GM04503 (cell line): ENCODE measurements around the gene WDR27.
"Not testable (repeated sequence)": the region's sequence is repeated elsewhere in the genome, so short reads cannot be mapped to it uniquely, and the experiment has no call there.

Experiments used
- DNase-seq: peaks from one replicate; pipeline ENCODE4 v3.0.0-alpha.2; 2012; ENCODE audit warnings: low read depth

WDR27 gene

DNA sequence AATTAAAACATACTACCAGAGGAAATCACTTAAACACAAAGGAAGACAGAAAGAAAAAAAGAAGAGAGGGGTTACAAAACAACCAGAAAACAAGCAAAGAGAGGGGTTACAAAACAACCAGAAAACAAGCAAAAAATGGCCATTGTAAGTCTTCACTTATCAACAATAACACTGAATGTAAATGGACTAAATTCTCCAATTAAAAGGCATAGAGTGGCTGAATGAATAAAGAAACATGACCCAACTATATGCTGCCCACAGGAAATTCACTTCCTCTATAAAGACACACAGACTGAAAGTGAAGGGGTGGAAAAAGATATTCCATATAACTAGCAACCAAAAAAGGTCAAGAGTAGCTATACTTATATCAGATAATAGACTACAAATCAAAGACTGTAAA lies 180.0 kb downstream of the WDR27 start:
- no peak for DNase-seq

DNA sequence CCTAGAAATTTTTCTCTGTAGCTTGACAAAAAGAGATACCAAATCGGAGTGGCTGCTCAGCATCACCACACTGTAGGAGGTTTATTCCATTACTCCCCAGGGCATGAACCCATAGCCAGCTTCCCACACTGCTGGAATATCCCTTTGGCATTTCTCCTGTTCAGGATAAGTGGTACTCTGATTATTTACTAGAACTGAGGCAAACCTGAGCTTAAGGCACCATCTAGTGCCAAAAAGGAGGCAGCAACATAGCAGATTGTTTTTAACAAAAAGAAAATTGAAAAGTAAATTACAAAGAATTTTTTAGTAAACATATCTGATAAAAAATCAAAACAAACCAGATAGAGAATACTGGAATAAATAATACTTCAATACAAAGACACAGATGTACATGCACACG lies 181.7 kb downstream of the WDR27 start:
- DNase-seq = no peak

DNA sequence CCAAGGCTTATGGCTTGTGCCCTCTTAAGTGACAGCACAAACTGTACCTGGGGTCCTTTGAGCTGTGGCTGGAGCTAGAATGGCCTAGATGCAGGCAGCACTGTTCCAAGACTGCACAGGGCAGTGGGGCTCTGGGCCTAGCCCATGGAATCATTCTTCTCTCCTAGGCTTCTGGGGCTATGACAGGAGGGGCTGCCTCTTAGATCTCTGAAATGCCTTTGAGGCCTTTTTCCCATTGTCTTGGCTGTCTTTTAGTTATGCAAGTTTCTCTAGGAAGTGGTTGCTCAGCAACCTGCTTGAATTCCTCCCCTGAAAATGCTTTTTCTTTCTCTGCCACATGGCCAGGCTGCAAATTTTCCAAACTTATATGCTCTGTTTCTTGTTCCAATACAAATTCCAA lies 183.4 kb downstream of the WDR27 start:
- no peak for DNase-seq

DNA sequence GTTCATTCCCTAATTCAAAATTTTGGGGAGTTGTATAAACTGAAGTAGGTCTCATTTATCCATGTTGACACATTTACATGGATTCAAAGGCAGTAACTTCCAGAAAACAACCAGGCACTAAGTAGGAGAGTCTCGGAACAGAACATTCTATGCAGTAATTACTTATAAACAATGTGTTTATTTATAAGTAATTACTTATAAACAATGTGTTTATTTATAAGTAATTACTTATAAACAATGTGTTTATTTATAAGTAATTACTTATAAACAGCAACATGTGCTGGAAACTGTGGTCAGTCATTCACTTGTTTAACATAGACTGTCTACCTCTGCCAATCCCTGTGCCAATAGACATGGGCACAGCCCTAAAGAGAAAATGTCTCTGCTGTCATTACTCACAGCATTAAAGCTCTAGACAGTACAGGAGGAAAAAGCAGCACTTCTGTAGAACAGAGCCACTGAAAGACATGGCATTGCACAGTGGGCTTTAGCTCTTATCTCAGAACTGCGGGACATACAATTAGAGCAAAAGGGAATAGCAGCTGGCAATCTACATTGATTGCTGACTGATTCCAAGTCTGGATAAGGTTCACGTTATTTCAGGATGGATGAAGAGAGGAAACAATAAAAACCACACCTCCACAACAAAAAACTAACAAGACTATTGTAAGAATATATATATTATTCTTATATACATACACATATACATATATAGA lies 188.2 kb downstream of the WDR27 start:
- DNase-seq = no peak

DNA sequence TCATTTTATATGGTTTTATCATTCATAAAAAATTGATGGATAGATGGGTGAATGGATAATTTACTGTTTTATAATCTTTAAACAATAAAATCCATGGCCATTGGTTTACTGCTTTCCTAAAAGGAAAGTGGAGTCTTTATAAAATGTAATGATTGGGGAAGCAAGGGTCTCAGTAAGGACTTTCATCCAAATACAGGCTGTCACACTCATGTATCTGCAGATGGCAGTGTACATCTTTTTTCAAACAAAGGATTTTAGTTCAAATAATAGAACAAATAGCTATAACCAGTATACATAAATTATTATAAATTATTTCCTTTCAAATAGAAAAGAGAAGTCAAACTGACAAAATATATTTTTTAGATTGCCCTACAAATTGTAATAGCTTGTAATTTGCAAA lies 190.0 kb downstream of the WDR27 start:
- not testable (repeated sequence) for DNase-seq

DNA sequence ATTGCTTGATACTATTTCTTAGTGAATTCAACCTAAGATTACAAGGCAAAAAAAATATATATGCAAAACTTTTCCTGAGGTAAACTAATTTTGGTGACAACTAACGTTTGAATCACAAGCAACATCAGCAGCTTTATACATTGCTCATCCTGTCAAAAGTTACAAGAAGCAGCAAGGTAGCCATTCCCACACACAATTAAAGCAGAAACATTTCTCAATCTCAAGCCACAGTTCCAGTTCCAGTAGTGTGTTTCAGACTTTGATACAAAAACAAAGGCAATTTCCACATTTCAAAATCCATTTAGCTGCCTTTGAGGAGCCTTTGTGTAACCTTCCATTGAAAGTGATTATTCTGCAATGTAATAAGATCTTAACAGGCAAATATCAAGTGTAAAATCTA lies 191.0 kb downstream of the WDR27 start:
- DNase-seq = no peak

DNA sequence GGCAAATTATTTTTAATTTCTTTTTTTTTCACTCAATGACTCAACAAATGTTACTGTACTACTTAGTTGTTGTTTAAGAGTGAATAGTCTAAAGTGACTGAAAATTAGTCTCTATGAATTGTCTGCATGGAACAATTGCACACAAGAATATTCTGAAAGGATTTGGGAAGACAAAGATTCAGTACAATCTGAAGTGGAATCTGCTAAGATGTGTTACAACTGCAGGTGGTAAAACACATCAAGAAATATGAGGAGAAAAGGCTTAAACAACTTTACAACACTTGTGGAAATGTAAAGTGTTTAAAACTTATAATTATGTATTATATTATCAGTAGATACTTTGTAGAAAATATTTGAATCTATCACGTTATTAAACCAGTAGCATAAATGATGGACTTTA lies 193.4 kb downstream of the WDR27 start:
- DNase-seq = no peak

DNA sequence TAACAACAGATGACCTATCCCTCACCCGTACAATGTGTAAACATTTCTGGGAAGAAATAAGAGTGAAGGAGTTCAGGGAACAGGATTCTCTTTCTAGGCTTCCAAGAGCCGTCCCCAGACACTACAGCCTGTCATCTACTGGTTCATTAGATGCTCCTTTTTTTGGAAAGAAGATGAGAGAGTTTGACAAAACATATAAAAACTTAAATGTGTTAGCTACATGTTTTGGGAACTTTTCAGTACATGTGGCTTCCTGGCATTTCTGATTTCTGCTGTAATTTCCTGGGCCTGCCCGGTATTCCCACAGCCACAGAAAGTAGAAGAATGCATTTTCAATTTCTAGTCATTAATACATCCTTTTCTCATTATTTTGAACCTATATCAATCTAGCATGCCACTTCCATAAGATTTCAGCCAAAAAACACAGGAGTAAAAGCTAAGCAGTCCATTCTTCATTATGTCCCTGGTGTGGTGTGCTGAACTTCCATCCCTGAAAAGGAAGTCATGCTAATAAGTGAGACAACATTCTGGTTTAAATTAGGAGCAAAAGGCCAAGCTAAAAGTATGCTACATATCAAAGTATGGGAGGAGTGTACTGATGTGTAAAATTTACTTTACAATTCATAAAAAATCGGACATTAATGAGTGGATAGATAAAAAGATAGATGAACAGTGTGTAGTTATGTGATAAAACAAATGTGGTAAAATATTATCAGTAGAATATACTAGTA lies 198.2 kb downstream of the WDR27 start:
- DNase-seq = no peak

DNA sequence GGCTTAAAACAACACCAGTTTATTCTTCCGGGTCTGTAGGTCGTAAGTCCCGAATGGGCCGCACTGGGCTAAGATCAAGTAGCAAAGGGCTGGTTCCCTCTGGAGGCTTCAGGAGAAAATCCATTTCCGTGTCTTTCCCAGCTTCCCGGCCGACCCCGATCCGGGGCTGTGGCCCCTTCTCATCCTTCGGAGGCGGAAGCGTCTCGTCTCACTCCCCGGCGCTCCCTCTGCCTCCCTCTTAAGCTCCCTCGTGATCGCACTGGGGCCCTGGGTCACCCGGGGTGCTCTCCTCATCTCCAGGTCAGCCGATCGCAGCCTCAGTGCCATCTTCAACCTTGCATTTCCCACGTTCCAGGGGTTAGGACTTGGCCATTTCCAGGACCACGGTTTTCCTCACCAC lies 199.4 kb downstream of the WDR27 start:
- DNase-seq = no peak

DNA sequence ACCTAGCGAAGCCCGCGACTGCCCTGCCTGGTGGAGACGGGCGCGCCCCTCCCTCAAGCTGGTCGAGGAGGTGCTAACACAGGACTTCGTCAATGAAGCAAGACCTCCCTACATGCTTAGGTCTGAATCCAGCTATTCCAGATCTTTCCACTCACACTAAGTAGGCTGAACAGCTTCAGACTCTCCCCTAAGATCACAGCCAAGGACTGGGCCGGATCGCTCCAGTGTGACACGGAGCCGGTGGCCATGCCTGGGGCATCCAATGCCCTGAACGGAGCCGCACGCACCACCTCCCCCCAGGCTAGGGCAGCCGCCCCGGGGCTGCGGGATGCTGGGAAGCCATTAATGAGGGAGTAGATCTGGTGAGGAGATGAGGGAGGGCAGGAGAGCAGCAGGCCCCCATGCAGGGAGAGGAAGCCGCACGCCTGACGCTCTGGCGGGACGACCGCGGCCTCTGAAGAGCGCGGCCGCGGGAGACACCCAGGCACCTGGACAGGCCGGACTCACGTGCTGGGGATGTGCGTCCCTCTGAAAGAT lies 200.0 kb downstream of the WDR27 start:
- no peak for DNase-seq

DNA sequence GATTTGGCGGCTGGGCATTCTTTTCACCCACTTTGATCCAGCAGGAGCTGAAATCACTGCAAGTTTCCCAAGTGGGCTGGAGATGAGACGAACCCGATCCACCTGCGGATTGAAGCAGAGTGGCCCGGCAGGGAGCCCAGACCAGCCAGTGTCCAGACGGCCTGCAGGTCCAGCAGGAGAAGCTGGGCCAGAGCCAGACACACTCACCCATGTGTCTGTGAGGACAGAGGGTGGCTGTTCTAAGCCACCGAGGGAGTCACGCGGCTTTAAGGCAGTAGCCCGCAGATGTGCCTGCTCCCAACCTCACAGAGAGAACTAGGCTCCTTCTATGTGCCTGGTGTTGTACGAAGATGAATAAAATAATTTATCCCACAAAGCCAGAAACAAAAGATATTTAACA lies 200.7 kb downstream of the WDR27 start:
- DNase-seq = no peak

DNA sequence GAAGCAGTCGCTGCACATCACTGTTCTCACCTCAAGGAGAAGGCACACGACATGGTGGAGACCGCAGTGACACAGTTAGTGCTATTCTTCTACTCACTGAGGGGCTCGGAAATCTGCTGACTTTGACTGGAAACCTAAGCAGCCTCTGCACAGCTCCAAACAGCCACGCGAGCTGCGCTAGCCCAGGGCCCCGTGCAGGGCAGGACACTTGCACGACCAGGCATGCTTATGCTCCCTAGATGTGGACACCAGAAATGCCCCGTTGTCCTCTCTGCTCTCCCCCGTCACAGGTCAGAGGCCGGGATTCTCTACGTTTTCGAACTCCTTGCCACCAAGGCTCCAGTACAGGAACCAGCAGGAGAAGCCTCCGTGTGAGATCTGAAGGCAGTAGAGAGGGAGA lies 201.1 kb downstream of the WDR27 start:
- DNase-seq = no peak

DNA sequence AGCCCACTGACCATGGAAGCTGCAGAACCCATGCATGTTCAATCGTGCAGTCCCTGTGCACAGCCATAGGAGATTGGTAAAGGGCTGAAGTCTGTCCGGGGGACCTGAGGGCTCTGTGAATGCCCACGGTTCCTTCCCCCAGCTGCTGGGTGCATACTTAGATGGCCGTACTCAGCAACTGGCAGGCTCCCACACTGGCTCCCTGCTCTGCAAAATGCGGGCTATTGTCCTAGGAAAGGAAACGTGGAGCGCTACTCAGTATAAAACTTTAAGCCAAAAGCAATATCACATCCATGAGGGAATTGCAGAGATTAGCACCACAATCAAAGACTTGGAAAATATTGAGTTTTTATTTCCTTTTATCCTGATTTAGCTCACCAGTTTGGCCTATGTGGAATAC lies 202.0 kb downstream of the WDR27 start:
- no peak for DNase-seq

DNA sequence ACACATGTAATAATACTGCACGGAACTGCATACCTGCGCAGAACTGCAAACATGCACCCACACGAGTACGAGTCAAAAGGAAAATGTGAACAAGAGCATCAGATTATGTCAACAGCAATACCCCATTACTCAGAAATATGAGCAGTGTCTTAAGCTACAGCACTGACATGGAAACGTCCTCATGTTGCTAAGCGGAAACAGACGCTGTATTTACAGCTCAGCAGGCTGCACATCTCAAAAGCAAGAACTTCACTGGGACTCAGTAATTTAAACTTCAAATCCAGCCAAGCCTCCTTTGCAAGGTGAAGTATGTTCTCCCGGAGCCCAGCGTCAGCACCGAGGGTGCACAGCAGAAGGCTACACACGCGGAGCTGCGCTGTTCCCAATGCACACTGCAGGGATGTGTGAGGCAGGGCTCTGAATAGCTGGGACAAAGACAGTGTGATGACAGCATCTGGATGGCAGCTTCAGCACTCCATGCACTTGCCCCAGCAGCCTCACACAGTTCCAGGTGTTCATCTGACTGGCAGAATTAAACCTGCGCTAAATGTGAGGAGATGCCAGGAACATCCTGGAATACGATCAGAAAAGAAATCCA lies 202.8 kb downstream of the WDR27 start:
- DNase-seq = no peak

DNA sequence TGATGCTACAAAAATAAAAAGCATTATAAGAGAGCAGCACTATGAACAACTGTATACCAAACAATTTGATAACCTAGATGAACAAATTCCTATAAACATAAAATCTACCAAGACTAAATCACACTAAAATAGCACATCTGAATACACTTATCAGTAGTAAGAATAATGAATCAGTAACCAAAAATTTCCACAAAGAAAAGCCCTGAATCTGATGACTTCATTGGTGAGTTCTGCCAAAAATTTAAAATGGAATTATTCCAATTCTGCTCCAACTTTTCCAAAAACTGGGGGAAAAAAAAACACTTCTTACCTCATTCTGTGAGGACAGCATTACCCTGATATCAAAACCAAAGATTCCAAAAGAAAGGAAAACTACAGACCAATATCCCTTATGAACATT lies 206.2 kb downstream of the WDR27 start:
- no peak for DNase-seq

DNA sequence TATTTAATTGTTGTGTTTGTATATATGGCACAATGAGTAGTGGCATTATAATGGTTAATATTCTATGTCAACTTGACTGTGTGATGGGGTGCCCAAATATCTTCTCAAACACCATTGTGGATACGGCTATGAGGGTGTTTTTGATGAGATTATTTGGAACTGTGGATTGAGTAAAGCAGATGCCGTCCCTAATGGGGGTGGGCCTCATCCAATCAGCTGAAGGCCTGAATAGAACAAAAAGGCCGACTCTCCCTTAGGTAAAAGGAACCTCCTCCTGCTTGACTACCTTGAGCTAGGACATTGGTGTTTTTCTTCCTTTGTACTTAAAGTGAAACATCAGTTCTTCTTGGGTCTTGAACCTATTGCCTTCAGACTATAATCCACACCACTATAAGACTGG lies 207.8 kb downstream of the WDR27 start:
- DNase-seq = no peak

DNA sequence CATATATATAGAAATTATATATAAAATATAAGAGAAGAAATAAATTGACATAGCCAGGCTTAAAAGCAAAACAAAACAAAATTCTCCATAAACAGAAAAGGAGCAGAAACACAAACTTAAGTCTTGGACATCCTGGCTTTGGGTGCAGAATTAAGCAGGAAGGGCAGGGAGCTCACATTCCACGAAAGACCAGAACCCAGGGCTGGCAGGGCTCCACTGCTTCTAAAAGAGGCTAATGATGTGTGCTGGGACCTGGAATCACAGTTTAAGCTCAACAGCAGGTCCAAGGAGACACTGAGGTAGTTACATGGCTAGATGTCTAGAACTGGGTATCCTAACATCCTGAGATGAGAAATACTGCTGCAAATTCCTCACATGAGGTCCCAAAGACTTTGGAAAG lies 210.3 kb downstream of the WDR27 start:
- DNase-seq = no peak

DNA sequence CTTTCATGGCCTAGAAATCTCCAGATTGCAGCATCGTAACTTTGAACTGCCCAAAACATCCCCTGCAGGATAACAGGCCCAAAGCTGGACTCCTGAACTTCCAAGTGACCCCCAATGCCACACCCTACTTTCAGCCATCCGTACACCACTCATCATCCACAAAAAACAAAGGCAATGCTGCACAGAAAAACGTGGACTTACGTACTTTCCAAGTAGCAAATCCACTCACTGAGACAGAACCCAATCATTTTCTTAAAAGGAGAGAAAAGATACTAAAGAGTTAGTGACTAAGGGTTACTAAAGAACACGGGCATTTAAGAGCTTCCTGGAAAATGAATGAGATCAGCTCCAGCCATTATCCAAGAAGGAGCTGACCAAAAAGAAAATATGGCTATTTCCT lies 211.0 kb downstream of the WDR27 start:
- no peak for DNase-seq

DNA sequence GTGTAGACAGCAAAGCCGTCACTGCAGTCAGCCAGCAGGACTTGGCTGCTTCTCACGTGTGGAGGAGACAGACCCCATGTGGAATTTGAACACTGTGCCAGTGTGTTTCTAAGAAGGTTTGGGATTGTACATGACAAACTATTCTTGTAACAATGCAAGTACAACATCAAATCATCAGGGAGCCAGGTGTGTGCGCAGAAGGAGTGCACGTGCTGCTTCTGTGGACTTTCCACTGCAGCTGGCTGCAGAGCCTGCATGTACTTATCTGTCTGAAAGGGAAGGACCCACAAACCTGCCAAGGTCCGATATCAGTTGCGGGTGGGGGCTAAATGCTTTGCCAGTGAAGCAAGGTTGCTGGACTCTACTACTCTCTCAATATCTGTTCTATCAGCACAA lies 211.6 kb downstream of the WDR27 start:
- DNase-seq = no peak

DNA sequence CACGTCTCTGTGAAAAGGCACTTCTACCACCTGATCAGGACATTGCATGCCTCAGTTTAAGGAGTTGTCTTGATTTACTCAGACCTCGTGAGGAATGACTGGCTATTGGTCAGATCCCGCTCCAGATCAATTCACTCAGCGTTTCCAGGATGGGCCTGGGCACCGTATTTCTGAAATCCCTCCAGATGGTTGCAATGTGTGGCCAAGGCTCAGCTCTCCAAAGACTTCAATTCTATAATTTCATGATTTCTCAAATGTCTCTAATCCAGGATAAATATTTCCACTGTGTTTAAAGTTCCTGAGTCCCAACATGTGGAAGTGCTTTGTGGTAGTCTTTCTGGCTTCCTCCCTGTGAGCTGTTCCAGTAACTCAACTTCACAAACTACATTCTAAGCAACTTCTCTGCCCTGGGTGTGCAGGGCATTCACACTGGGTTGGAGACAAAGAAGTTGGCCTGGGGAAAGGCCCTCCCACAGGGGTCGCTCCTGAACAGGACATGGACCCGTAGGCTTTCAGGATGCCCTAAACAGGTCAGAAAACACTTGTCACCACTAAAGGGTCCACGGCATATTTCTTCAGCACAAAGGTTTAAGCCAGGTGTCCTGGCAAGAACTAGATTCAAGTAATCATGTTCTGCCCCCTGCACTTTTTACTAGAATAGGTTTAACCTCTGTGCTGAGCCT lies 212.1 kb downstream of the WDR27 start:
- peak; percentile 56 for DNase-seq

DNA sequence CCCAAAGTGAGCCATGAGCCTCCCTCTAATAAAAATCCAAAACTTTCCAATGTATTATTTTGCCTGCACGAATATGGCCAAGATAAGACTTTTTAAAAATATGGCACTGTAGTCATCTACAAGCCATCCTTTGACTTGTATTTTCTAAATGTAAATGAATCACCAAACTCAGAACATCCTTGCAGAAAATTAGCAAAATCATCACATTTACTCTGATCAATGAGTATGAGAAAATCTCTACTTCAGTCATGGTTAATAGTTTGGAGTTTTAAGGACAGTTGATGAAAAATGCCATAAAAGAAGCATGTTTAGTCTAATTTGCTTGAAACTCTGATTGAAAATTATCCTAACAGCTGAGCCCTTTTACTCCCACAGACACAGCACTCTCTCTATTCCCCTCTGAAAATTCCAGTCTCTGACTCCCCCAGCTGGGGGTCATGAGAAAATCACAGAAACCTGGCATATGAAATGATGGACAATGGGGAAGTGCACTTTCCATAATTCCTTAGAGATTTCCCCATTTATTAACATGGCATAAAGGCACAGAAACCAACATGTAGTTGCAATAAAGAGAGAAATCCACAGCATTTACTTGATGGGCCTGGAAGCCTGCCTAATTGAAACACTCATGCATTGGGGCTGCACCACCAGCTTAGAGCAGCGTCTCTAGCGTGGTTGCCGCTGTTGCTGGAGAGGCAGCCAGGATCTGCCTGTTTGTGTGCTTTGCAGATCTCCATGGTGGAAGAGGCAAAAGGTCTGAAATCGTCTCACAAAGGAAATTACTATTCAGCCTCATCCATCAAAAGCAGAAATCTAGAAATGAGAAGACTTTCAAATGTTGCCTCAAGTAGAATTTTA lies 214.0 kb downstream of the WDR27 start:
- DNase-seq = no peak
